GM12874 (cell line): ENCODE measurements around the gene ST6GALNAC3.

Experiments
- CTCF ChIP-seq: IDR thresholded peaks from 2 replicates; pipeline ENCODE4 v1.5.1; 2011; ENCODE audit warnings: low read depth, mild to moderate bottlenecking, control low read depth, low read length, moderate library complexity; ENCODE audit not compliant: insufficient read depth

ST6GALNAC3 gene

GRCh38 chr1:76289692-76290091 lies 215.1 kb downstream of the ST6GALNAC3 start:
- no peak for TF ChIP-seq CTCF

GRCh38 chr1:76290271-76290670 lies 215.7 kb downstream of the ST6GALNAC3 start:
- TF ChIP-seq CTCF: no peak

DNA sequence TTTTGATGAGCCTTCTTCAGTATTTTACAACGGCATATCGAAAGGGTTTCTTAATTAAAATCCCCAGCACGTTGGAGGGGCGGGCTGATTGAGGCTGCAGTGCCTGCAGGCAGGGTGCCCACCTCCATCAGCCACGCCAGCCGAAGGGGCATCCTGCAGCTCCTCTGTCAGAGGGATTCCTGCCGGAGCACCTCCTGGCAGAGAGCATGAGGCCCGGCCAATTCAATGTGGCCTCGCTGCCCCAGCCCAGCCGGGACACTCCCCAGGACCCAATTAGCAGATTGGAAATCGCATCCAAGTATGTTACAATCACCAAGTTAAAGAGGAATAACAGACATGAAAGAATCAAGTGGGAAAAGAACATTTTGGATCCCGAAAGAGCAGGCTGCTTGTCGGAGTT lies 216.6 kb downstream of the ST6GALNAC3 start:
- no peak for TF ChIP-seq CTCF

GRCh38 chr1:76291737-76292136 lies 217.2 kb downstream of the ST6GALNAC3 start:
- no peak for TF ChIP-seq CTCF

- no peak for TF ChIP-seq CTCF
These were observed 218.1 kb downstream of the ST6GALNAC3 start for GRCh38 chr1:76292418-76293184.

DNA sequence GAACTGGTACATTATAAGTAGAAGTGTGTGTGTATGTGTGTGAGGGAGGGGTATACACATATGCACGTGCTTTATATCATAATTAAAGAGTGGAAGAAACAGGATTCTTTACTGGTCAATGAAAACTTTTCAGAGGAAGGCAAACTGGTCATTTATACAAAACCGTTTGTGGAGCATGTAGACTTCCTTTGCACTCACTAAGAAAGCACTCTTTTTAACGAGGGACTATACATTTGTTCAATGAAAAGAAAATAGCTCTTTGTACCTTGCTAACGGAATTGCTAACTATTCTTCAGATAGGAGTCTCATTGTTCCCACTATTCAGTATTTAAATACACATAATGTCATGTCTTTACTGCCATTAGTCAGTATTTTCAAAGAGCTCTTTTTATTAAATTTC lies 219.3 kb downstream of the ST6GALNAC3 start:
- TF ChIP-seq CTCF: no peak

DNA sequence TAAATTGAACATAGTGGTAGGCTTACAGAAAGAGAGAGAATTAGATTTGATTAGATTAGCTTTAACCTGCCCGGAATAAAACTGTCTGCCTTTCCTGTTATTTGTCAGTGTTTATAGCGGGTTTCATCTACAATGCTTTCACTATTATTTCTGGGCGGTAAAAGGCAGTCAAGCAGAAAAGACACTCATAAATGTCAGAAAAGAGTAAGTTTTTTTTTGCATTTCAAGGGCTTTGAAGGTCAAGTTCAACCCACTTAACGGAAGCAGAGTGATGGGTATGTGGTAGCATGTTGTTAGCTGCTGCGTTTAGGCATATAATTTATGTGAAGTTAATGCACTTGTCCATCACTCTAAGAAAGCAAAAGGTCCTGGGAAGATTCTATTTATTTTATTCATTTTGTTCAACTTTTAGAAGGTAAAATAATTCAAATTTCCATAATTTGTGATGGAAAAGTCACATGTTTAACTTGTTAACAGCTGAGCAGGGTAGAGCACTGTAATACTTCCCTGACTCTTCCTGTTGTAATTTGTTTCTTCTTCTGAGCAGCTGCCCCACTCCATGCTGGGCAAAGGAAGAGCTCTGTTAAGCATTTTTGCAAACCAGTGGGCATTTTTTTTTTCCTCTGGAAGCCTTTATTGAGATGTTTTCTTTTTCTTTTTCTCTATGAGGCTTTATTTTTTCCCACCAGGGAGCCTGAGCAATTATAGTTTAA lies 220.1 kb downstream of the ST6GALNAC3 start:
- TF ChIP-seq CTCF: no peak
